Measurements from ENCODE around the gene LIFR.

LIFR gene

GRCh38 chr5:38593959-38594358 lies 37.5 kb upstream of the LIFR start:
- H3F3A ChIP-seq (ENCODE audit: low read depth): no peaks in the 10 kb centered on the region
- no peaks in the 10 kb centered on the region for H3K9me2 ChIP-seq (replicated peaks; ENCODE audit: low read depth, low read length)
- H4K20me1 ChIP-seq (ENCODE audit: insufficient read depth, low read length, poor library complexity, severe bottlenecking): no peaks in the 10 kb centered on the region
- H3K79me2 ChIP-seq (ENCODE audit: insufficient read depth, low read length): no peaks in the 10 kb centered on the region
- no peaks in the 10 kb centered on the region for H3K9me3 ChIP-seq (ENCODE audit: insufficient read depth, low read depth, low read length)
- H3K27me3 ChIP-seq (ENCODE audit: insufficient read depth, low read length, poor library complexity, severe bottlenecking): no peaks in the 10 kb centered on the region
- no peak overlapping the region for H2AFZ ChIP-seq (ENCODE audit: low read length)
- TF ChIP-seq EZH2phosphoT487 (IDR thresholded peaks at IDR 0.05; ENCODE audit: borderline replicate concordance) (no peak), CTCF (conservative IDR thresholded peaks at IDR 0.05; ENCODE audit: low read length) (no peak)
- H3K4me2 ChIP-seq (ENCODE audit: low read depth, low read length, poor library complexity, severe bottlenecking): no peak overlapping the region
- H3K4me3 ChIP-seq (ENCODE audit: low read length, poor library complexity, severe bottlenecking): no peak overlapping the region
- no peak overlapping the region for H3K9ac ChIP-seq (ENCODE audit: low read depth, low read length, poor library complexity, severe bottlenecking)
- H3K4me1 ChIP-seq (ENCODE audit: insufficient read depth, low read length, poor library complexity, severe bottlenecking): no peaks in the 10 kb centered on the region
- no peaks in the 10 kb centered on the region for H3K36me3 ChIP-seq (ENCODE audit: insufficient read depth, low read length)

GRCh38 chr5:38591523-38591849 lies 35.0 kb upstream of the LIFR start:
- Histone ChIP-seq H3K4me1 (ENCODE audit: insufficient read depth, low read length, poor library complexity, severe bottlenecking) (no peaks in the 10 kb centered on the region), H3K9me2 (replicated peaks; ENCODE audit: low read depth, low read length) (no peaks in the 10 kb centered on the region), H3F3A (ENCODE audit: low read depth) (no peaks in the 10 kb centered on the region), H3K9me3 (ENCODE audit: insufficient read depth, low read depth, low read length) (no peaks in the 10 kb centered on the region), H4K20me1 (ENCODE audit: insufficient read depth, low read length, poor library complexity, severe bottlenecking) (no peaks in the 10 kb centered on the region), H3K79me2 (ENCODE audit: insufficient read depth, low read length) (no peaks in the 10 kb centered on the region), H3K4me2 (ENCODE audit: low read depth, low read length, poor library complexity, severe bottlenecking) (no peak overlapping the region), H3K27me3 (ENCODE audit: insufficient read depth, low read length, poor library complexity, severe bottlenecking) (no peaks in the 10 kb centered on the region), H3K36me3 (ENCODE audit: insufficient read depth, low read length) (no peaks in the 10 kb centered on the region), H3K4me3 (ENCODE audit: low read length, poor library complexity, severe bottlenecking) (no peak overlapping the region), H3K9ac (ENCODE audit: low read depth, low read length, poor library complexity, severe bottlenecking) (no peak overlapping the region), H2AFZ (ENCODE audit: low read length) (no peak overlapping the region)
- no peak for TF ChIP-seq EZH2phosphoT487 (IDR thresholded peaks at IDR 0.05; ENCODE audit: borderline replicate concordance)
- no peak for TF ChIP-seq CTCF (conservative IDR thresholded peaks at IDR 0.05; ENCODE audit: low read length)

GRCh38 chr5:38590838-38591522 lies 34.5 kb upstream of the LIFR start:
- H3F3A ChIP-seq (ENCODE audit: low read depth): no peaks in the 10 kb centered on the region
- H3K27me3 ChIP-seq (ENCODE audit: insufficient read depth, low read length, poor library complexity, severe bottlenecking): no peaks in the 10 kb centered on the region
- TF ChIP-seq CTCF (conservative IDR thresholded peaks at IDR 0.05; ENCODE audit: low read length) (no peak), EZH2phosphoT487 (IDR thresholded peaks at IDR 0.05; ENCODE audit: borderline replicate concordance) (no peak)
- H3K4me3 ChIP-seq (ENCODE audit: low read length, poor library complexity, severe bottlenecking): no peak overlapping the region
- H3K9me2 ChIP-seq (replicated peaks; ENCODE audit: low read depth, low read length): no peaks in the 10 kb centered on the region
- no peak overlapping the region for H3K4me2 ChIP-seq (ENCODE audit: low read depth, low read length, poor library complexity, severe bottlenecking)
- no peak overlapping the region for H3K9ac ChIP-seq (ENCODE audit: low read depth, low read length, poor library complexity, severe bottlenecking)
- H3K4me1 ChIP-seq (ENCODE audit: insufficient read depth, low read length, poor library complexity, severe bottlenecking): no peaks in the 10 kb centered on the region
- H3K36me3 ChIP-seq (ENCODE audit: insufficient read depth, low read length): no peaks in the 10 kb centered on the region
- H3K79me2 ChIP-seq (ENCODE audit: insufficient read depth, low read length): no peaks in the 10 kb centered on the region
- no peaks in the 10 kb centered on the region for H4K20me1 ChIP-seq (ENCODE audit: insufficient read depth, low read length, poor library complexity, severe bottlenecking)
- no peak overlapping the region for H2AFZ ChIP-seq (ENCODE audit: low read length)
- H3K9me3 ChIP-seq (ENCODE audit: insufficient read depth, low read depth, low read length): no peaks in the 10 kb centered on the region

Data from Loucy (cell line).